HepG2 (cell line): ENCODE measurements around the gene CD53. TPM values are rescaled to one million over a fixed set of nuclear protein-coding genes. Genes with fewer than 3 reads are reported as not detected.

Experiments used
- ATAC-seq: fragments of 200-7000 bp; cut with Tn5 transposase; 3 replicates; pipeline ENCODE4 v1.9.1; 2020; ENCODE audit warnings: mild to moderate bottlenecking, moderate library complexity
- BruUV-seq: library from RNA; stranded (reverse); fragments of 400-500 nt; replicated peaks from 2 replicates; lab custom pipeline; 2021; lab: Mats Ljungman, UMichigan
- CTCF ChIA-PET: fragments of 300-600 bp; formaldehyde crosslinking; extraction: SDS; loops from one replicate; lab custom pipeline; 2021; ENCODE audit warnings: low total read pairs, inconsistent platforms, low intra/inter-chr PET ratio; lab: Yijun Ruan, JAX
- POLR2A ChIA-PET: fragments of 350-600 bp; sonication (Branson Sonifier 250); formaldehyde crosslinking; loops from one replicate; lab custom pipeline; 2020; ENCODE audit warnings: antibody characterized with exemption, inconsistent platforms; lab: Yijun Ruan, JAX
- DNase-seq: peaks from one replicate; pipeline ENCODE4 v3.0.0-alpha.2; 2015; ENCODE audit warnings: low spot score
- FAIRE-seq: peaks from 3 replicates; lab custom pipeline; 2011; peaks lifted over from hg19 to GRCh38; lab: Jason Lieb, UNC
- H2AFZ ChIP-seq: one replicate; pipeline ENCODE4 v1.6.1; 2011; ENCODE audit warnings: low read length, inconsistent platforms
- H3K27ac ChIP-seq: fragments of 300-600 bp; 3 replicates; pipeline ENCODE4 v1.8.0; 2011; ENCODE audit warnings: mixed run types, mild to moderate bottlenecking, mixed read lengths, low read length, inconsistent platforms; ENCODE audit not compliant: insufficient read depth; ENCODE audit errors: extremely low read length
- H3K27me3 ChIP-seq, 2 experiments: fragments of 200-600 bp in 1 of 2; 2 replicates in 1 of 2; 3 replicates in 1 of 2; pipeline versions ENCODE4 v1.6.0 to v1.8.0; 2011; ENCODE audit warnings: low read length in 2 of 2, mild to moderate bottlenecking in 2 of 2, moderate library complexity in 2 of 2, inconsistent platforms in 1 of 2; ENCODE audit not compliant: insufficient read depth in 2 of 2, control insufficient read depth in 1 of 2
- H3K36me3 ChIP-seq, 2 experiments: fragments of 200-600 bp in 1 of 2; replicated peaks in 1 of 2; 2 replicates in 1 of 2; 3 replicates in 1 of 2; pipeline versions ENCODE4 v1.5.1 to v1.8.0; 2011; ENCODE audit warnings: low read length in 2 of 2, inconsistent platforms in 1 of 2; ENCODE audit not compliant: insufficient read depth in 2 of 2, control insufficient read depth in 1 of 2
- H3K4me1 ChIP-seq: 2 replicates; pipeline ENCODE4 v1.5.1; 2012; ENCODE audit warnings: low read length, inconsistent platforms; ENCODE audit not compliant: insufficient read depth
- H3K4me2 ChIP-seq: 2 replicates; pipeline ENCODE4 v1.6.0; 2011; ENCODE audit warnings: low read depth, low read length, inconsistent platforms
- H3K4me3 ChIP-seq, 3 experiments: fragments of 200-600 bp in 1 of 3; sonication (generic), shearing (Covaris generic) in 1 of 3; replicated peaks in 1 of 3; 2 replicates each; pipeline ENCODE4 v1.5.1; 2011 to 2016; ENCODE audit warnings: low read length in 3 of 3, inconsistent platforms in 2 of 3, low read depth in 2 of 3, mild to moderate bottlenecking in 2 of 3, control low read depth in 1 of 3, mixed read lengths in 1 of 3; ENCODE audit not compliant: insufficient read depth in 1 of 3
- H3K79me2 ChIP-seq: one replicate; pipeline ENCODE4 v1.6.1; 2011; ENCODE audit warnings: low read length, inconsistent platforms; ENCODE audit not compliant: insufficient read depth
- H3K9ac ChIP-seq: 2 replicates; pipeline ENCODE4 v1.6.0; 2011; ENCODE audit warnings: mild to moderate bottlenecking, low read depth, low read length, inconsistent platforms; ENCODE audit not compliant: insufficient read depth
- H3K9me3 ChIP-seq: 2 replicates; pipeline ENCODE4 v1.5.1; 2012; ENCODE audit warnings: mild to moderate bottlenecking, low read length
- H4K20me1 ChIP-seq: 2 replicates; pipeline ENCODE4 v1.6.0; 2011; ENCODE audit warnings: inconsistent platforms, mild to moderate bottlenecking, low read length, moderate library complexity; ENCODE audit not compliant: insufficient read depth
- AGO2 ChIP-seq: fragments of 200-400 bp; formaldehyde crosslinking; optimal IDR thresholded peaks from 2 replicates; pipeline ENCODE3; 2017; ENCODE audit warnings: mild to moderate bottlenecking, low read depth, low read length, moderate library complexity
- LBX2 ChIP-seq: sonication (generic); formaldehyde crosslinking; IDR thresholded peaks from 2 replicates; pipeline ENCODE4 v1.5.0; 2020; ENCODE audit warnings: missing genetic modification reagents, mild to moderate bottlenecking, borderline replicate concordance
- MAFF ChIP-seq: IDR thresholded peaks from 2 replicates; pipeline ENCODE4 v1.6.1; 2011; ENCODE audit warnings: low read depth, low read length, improper control_type of control experiment
- MAFK ChIP-seq, 2 experiments: IDR thresholded peaks in 1 of 2; conservative IDR thresholded peaks in 1 of 2; 2 replicates each; pipeline ENCODE4 v1.6.1; 2011; ENCODE audit warnings: improper control_type of control experiment in 2 of 2, low read length in 2 of 2
- MIER2 ChIP-seq: IDR thresholded peaks from 2 replicates; pipeline ENCODE4 v1.6.1; 2016; ENCODE audit warnings: missing biosample characterization, missing genetic modification reagents
- ZBTB7A ChIP-seq: sonication (generic); formaldehyde crosslinking; IDR thresholded peaks from 2 replicates; pipeline ENCODE4 v1.8.0; 2022; ENCODE audit warnings: mild to moderate bottlenecking, missing genetic modification reagents
- ZNF296 ChIP-seq: sonication (generic); formaldehyde crosslinking; conservative IDR thresholded peaks from 2 replicates; pipeline ENCODE4 v1.5.0; 2020; ENCODE audit warnings: mild to moderate bottlenecking, missing genetic modification reagents
- ZNF329 ChIP-seq: sonication (generic); formaldehyde crosslinking; IDR thresholded peaks from 2 replicates; pipeline ENCODE4 v1.9.0; 2021; ENCODE audit warnings: low read depth, mild to moderate bottlenecking, missing genetic modification reagents
- ZNF333 ChIP-seq: sonication (generic); formaldehyde crosslinking; IDR thresholded peaks from 2 replicates; pipeline ENCODE4 v1.4.0; 2020; ENCODE audit warnings: mild to moderate bottlenecking, missing genetic modification reagents, borderline replicate concordance
- WGBS: methylation state at CpG from one replicate; pipeline ENCODE4 v1.1.6; 2017; ENCODE audit warnings: low lambda C conversion rate; 5-methylcytosine and 5-hydroxymethylcytosine counted together
- in situ Hi-C: cut with HindIII; loops from 2 replicates; pipeline ENCODE4 v1.10.0; 2017; ENCODE audit warnings: low pct_unique_long_range_greater_than_20kb; ENCODE audit not compliant: extremely low pct_ligation_motif_present
- intact Hi-C: fragments of 100-400 bp; cut with micrococcal nuclease; formaldehyde crosslinking; loops from one replicate; pipeline ENCODE4 v1.10.0; 2022; ENCODE audit not compliant: unreplicated experiment
- polyA plus RNA-seq, 8 experiments: library from polyadenylated mRNA; depleted of rRNA in 3 of 8; stranded (reverse) in 7 of 8; unstranded in 1 of 8; fragments of >200 nt; fragmentation: Illumina TruSeq in 4 of 8; extraction: Trizol in 4 of 8; gene quantifications; 2 replicates each; pipeline versions ENCODE4 v1.2.1 to v1.2.3, GENCODE V29; 2011 to 2016; ENCODE audit warnings: low read depth in 4 of 8, missing spikeins in 1 of 8, mixed read lengths in 1 of 8; ENCODE audit not compliant: insufficient read depth in 1 of 8
- total RNA-seq, 5 experiments: library from RNA; depleted of rRNA; stranded (reverse); fragments of >200 nt; fragmentation: Illumina TruSeq; extraction: Trizol; gene quantifications; 2 replicates each; pipeline ENCODE4 v1.2.3, GENCODE V29; 2016; ENCODE audit warnings: low read depth in 1 of 5

CD53 gene
- total and polyA plus RNA-seq, 2 of the 13 experiments (the other 11 are each of a cell fraction or from before 2014, with no cell fraction given): not detected

- TF ChIP-seq LBX2 (CRISPR knock-in tag) (no peak), ZNF296 (no peak), ZNF329 (CRISPR knock-in tag) (no peak), ZBTB7A (CRISPR knock-in tag) (no peak)
- TF ChIP-seq, all 625 proteins: peak for 0
Observed at GRCh38 chr1:110853135-110853534, 19.8 kb upstream of the CD53 start (continued).

GRCh38 chr1:110856410-110856809, 16.5 kb upstream of the CD53 start:
- no peaks in the 10 kb centered on the region for H3K36me3 ChIP-seq
- in situ Hi-C loops: no loop called here
- TF ChIP-seq MAFF (peak; percentile 70), MAFK (conservative IDR thresholded peaks at IDR 0.05 in 1 of 2, IDR thresholded peaks at IDR 0.05 in 1 of 2; ENCODE audit: low read length in 2 of 2) (peak; percentile 59 to 88), MIER2 (CRISPR knock-in tag) (no peak), AGO2 (no peak), ZNF333 (CRISPR knock-in tag) (no peak)
- no peaks in the 10 kb centered on the region for H4K20me1 ChIP-seq
- ChIA-PET POLR2A (no interaction called here), CTCF (no interaction called here)
- H3K4me2 ChIP-seq: no peak overlapping the region
- peaks cover 0 to 9% of the 10 kb centered on the region in 2 experiments; a peak in 4 of 5 replicates for H3K27me3 ChIP-seq
- BruUV-seq: no TSS peak
- no peaks in the 10 kb centered on the region for H3K4me1 ChIP-seq
- no peak for FAIRE-seq
- no peaks in the 10 kb centered on the region for H3K9me3 ChIP-seq
- no peak for ATAC-seq
- no peak overlapping the region for H3K9ac ChIP-seq
- no peaks in the 10 kb centered on the region for H3K79me2 ChIP-seq
- H2AFZ ChIP-seq: no peak overlapping the region
- WGBS: 1% methylated on average over 2 of the region's 2 CpGs
- no peak overlapping the region for H3K27ac ChIP-seq
- no peak for DNase-seq
- no peak overlapping the region for H3K4me3 ChIP-seq
- intact Hi-C loops: no loop called here
